GM23338 (cell line): ENCODE data around the gene VEZT. TPM values are rescaled to one million over a fixed set of nuclear protein-coding genes. Genes with fewer than 3 reads are reported as not detected.

ENCODE experiments used
- ATAC-seq: fragments of 200-7000 bp; cut with Tn5 transposase; 3 replicates; pipeline ENCODE4 v1.9.1; 2020
- DNase-seq: peaks from one replicate; pipeline ENCODE4 v3.0.0-alpha.2; 2015; ENCODE audit warnings: low spot score
- H2AFZ ChIP-seq: fragments of 200-600 bp; sonication (generic); 2 replicates; pipeline ENCODE4 v1.8.0; 2016; ENCODE audit warnings: antibody characterized with exemption, mild to moderate bottlenecking, moderate library complexity
- H3F3A ChIP-seq: fragments of 200-600 bp; sonication (generic); replicated peaks from 2 replicates; pipeline ENCODE4 v1.8.0; 2017; ENCODE audit warnings: antibody characterized with exemption, mixed run types, low read depth
- H3K27ac ChIP-seq: fragments of 200-600 bp; sonication (generic); 2 replicates; pipeline ENCODE4 v1.6.1; 2016; ENCODE audit warnings: low read depth
- H3K27me3 ChIP-seq: fragments of 200-600 bp; sonication (generic); 2 replicates; pipeline ENCODE4 v1.8.0; 2016; ENCODE audit warnings: mild to moderate bottlenecking, mixed run types, moderate library complexity; ENCODE audit not compliant: insufficient read depth
- H3K36me3 ChIP-seq: fragments of 200-600 bp; sonication (generic); 2 replicates; pipeline ENCODE4 v1.8.0; 2016; ENCODE audit warnings: mild to moderate bottlenecking; ENCODE audit not compliant: insufficient read depth
- H3K4me1 ChIP-seq: fragments of 200-600 bp; sonication (generic); 2 replicates; pipeline ENCODE4 v1.8.0; 2016; ENCODE audit warnings: mild to moderate bottlenecking, moderate library complexity; ENCODE audit not compliant: insufficient read depth
- H3K4me2 ChIP-seq: fragments of 200-600 bp; sonication (generic); 2 replicates; pipeline ENCODE4 v1.7.1; 2017; ENCODE audit warnings: mixed run types
- H3K4me3 ChIP-seq: fragments of 200-600 bp; sonication (generic); 2 replicates; pipeline ENCODE4 v1.6.1; 2016; ENCODE audit warnings: mixed run types
- H3K79me2 ChIP-seq: fragments of 200-600 bp; sonication (generic); replicated peaks from 2 replicates; pipeline ENCODE4 v1.8.0; 2017; ENCODE audit warnings: mild to moderate bottlenecking; ENCODE audit not compliant: insufficient read depth
- H3K9me2 ChIP-seq: fragments of 200-600 bp; sonication (generic); 2 replicates; pipeline ENCODE4 v1.8.0; 2017; ENCODE audit not compliant: insufficient read depth
- H4K20me1 ChIP-seq: fragments of 200-600 bp; sonication (generic); replicated peaks from 2 replicates; pipeline ENCODE4 v1.8.0; 2017; ENCODE audit warnings: mild to moderate bottlenecking; ENCODE audit not compliant: insufficient read depth
- H3K27ac Mint-ChIP-seq: 2 replicates; pipeline ENCODE4 v1.8.0; 2020; ENCODE audit warnings: inconsistent platforms, mild to moderate bottlenecking, moderate library complexity, mixed read lengths
- H3K27me3 Mint-ChIP-seq: 3 replicates; pipeline ENCODE4 v1.8.0; 2022; ENCODE audit warnings: low read depth, mild to moderate bottlenecking, moderate library complexity, mixed read lengths, inconsistent platforms; ENCODE audit not compliant: insufficient read depth, poor library complexity
- H3K36me3 Mint-ChIP-seq: 3 replicates; pipeline ENCODE4 v1.8.0; 2021; ENCODE audit warnings: low read depth, mild to moderate bottlenecking, inconsistent platforms, moderate library complexity, mixed read lengths
- H3K4me1 Mint-ChIP-seq: 3 replicates; pipeline ENCODE4 v1.8.0; 2020; ENCODE audit warnings: mild to moderate bottlenecking, inconsistent platforms, mixed read lengths
- H3K4me3 Mint-ChIP-seq: 3 replicates; pipeline ENCODE4 v1.8.0; 2021; ENCODE audit warnings: moderate library complexity, mild to moderate bottlenecking, inconsistent platforms, mixed read lengths
- H3K9me3 Mint-ChIP-seq: 3 replicates; pipeline ENCODE4 v1.8.0; 2020; ENCODE audit warnings: moderate library complexity, mild to moderate bottlenecking, inconsistent platforms, mixed read lengths
- CREB1 ChIP-seq: fragments of 250-450 bp; sonication (Bioruptor Pico); IDR thresholded peaks from 2 replicates; pipeline ENCODE4 v1.5.0; 2020; ENCODE audit warnings: low read depth, mild to moderate bottlenecking, moderate library complexity
- CTCF ChIP-seq, 2 experiments: fragments of 200-600 bp in 1 of 2; sonication (generic) in 1 of 2; conservative IDR thresholded peaks; 2 replicates each; pipeline versions ENCODE4 v1.5.1 to v1.6.1; 2016 to 2017; ENCODE audit warnings: antibody characterized with exemption in 2 of 2, low read depth in 2 of 2, mild to moderate bottlenecking in 2 of 2, moderate library complexity in 1 of 2
- EZH2 ChIP-seq: fragments of 200-600 bp; sonication (generic); IDR thresholded peaks from one replicate; pipeline ENCODE4 v1.8.0; 2017; ENCODE audit warnings: antibody characterized with exemption, mild to moderate bottlenecking, low read depth; ENCODE audit not compliant: unreplicated experiment
- JUNB ChIP-seq: IDR thresholded peaks from one replicate; pipeline ENCODE4 v1.6.1; 2016; ENCODE audit warnings: antibody characterized with exemption; ENCODE audit not compliant: unreplicated experiment
- NANOG ChIP-seq: IDR thresholded peaks from 2 replicates; pipeline ENCODE4 v1.6.1; 2016; ENCODE audit warnings: antibody characterized with exemption, borderline replicate concordance
- POLR2AphosphoS5 ChIP-seq: IDR thresholded peaks from 2 replicates; pipeline ENCODE4 v1.6.1; 2016; ENCODE audit warnings: antibody characterized with exemption, low read depth
- STAT1 ChIP-seq: IDR thresholded peaks from one replicate; pipeline ENCODE4 v1.6.1; 2016; ENCODE audit warnings: antibody characterized with exemption; ENCODE audit not compliant: unreplicated experiment
- ZNF114 ChIP-seq: fragments of 250-450 bp; sonication (Bioruptor Pico); IDR thresholded peaks from 2 replicates; pipeline ENCODE4 v1.5.0; 2020; ENCODE audit warnings: mild to moderate bottlenecking, moderate library complexity
- ZNF331 ChIP-seq: fragments of 250-450 bp; sonication (Bioruptor Pico); IDR thresholded peaks from 2 replicates; pipeline ENCODE4 v1.5.0; 2020; ENCODE audit warnings: low read depth, mild to moderate bottlenecking, moderate library complexity
- ZNF462 ChIP-seq: fragments of 250-450 bp; sonication (Bioruptor Pico); IDR thresholded peaks from 2 replicates; pipeline ENCODE4 v1.5.0; 2020; ENCODE audit warnings: mild to moderate bottlenecking, moderate library complexity
- polyA plus RNA-seq: library from polyadenylated mRNA; unstranded; fragments of >200 nt; fragmentation: Nextera tagmentation; extraction: Ambion mirVana; gene quantifications from 2 replicates; pipeline ENCODE4 v1.2.1, GENCODE V29; 2016
- total RNA-seq: library from RNA; depleted of rRNA; stranded (reverse); fragments of >200 nt; shearing (Covaris generic); gene quantifications from 2 replicates; pipeline ENCODE4 v1.2.3, GENCODE V29; 2014
- TF ChIP-seq, protein P1 (sequence below): IDR thresholded peaks from 2 replicates; pipeline ENCODE4 v1.6.1; 2016; ENCODE audit warnings: antibody characterized with exemption

VEZT gene
- total and polyA plus RNA-seq, 2 experiments from 2014 or later, result 34.2 to 51.5 TPM

DNA sequence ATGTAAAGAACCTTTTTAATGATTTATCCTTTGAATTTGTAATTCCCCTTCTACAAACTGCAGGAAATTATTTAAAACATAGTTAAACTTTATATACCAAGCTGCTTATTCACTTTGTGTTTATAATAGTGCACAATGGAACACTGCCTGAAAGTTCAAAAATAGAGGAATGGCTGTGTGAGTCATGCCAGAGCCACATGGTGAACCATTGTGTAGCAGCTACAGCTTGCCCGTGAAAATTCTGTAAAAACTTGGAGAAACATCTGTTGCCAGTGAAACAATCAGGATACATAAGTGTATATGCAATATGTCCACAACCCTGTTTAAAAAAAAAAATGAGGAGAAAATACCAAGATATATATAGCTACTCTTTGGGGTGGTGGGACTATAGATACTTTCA lies 59.5 kb downstream of the VEZT start:
- DNase-seq, result no peak

GRCh38 chr12:95279856-95280255 lies 62.2 kb downstream of the VEZT start:
- Histone ChIP-seq H3K9me2 (no peaks in the 10 kb centered on the region), H4K20me1 (peaks cover 8% of the 10 kb centered on the region; the same call in 1 of the 2 replicates), H3K27ac (no peak overlapping the region), H3K4me3 (no peak overlapping the region), H3K4me2 (no peak overlapping the region), H3K36me3 (0 out of 2 replicates have a peak, but pooled peaks cover 12% of the 10 kb centered on the region), H3F3A (no peaks in the 10 kb centered on the region), H2AFZ (no peak overlapping the region), H3K4me1 (no peaks in the 10 kb centered on the region), H3K27me3 (no peaks in the 10 kb centered on the region), H3K79me2 (no peaks in the 10 kb centered on the region)
- Mint-ChIP-seq H3K4me1 (peaks cover 9% of the 10 kb centered on the region), H3K9me3 (no peaks in the 10 kb centered on the region), H3K36me3 (peaks cover 46% of the 10 kb centered on the region), H3K27me3 (peaks cover 1% of the 10 kb centered on the region), H3K4me3 (no peak overlapping the region), H3K27ac (peak overlapping the region; percentile 66)
- ATAC-seq (no peak), DNase-seq (no peak)
- TF ChIP-seq POLR2AphosphoS5 (no peak), ZNF331 (CRISPR knock-in tag) (no peak), ZNF114 (CRISPR knock-in tag) (no peak), STAT1 (no peak), CREB1 (CRISPR knock-in tag) (no peak), ZNF462 (CRISPR knock-in tag) (no peak), CTCF (conservative IDR thresholded peaks at IDR 0.05; ENCODE audit: low read depth in 2 of 2) (no peak), NANOG (no peak), JUNB (no peak)
- TF ChIP-seq, protein P1, sequence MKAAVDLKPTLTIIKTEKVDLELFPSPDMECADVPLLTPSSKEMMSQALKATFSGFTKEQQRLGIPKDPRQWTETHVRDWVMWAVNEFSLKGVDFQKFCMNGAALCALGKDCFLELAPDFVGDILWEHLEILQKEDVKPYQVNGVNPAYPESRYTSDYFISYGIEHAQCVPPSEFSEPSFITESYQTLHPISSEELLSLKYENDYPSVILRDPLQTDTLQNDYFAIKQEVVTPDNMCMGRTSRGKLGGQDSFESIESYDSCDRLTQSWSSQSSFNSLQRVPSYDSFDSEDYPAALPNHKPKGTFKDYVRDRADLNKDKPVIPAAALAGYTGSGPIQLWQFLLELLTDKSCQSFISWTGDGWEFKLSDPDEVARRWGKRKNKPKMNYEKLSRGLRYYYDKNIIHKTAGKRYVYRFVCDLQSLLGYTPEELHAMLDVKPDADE, result no peak

More for the DNA sequence above, 59.5 kb downstream of the VEZT start:
- H3K36me3 Mint-ChIP-seq, result peaks cover 33% of the 10 kb centered on the region; the same call in 2 of the 3 replicates
- Histone ChIP-seq H3F3A (no peaks in the 10 kb centered on the region), H3K36me3 (0 out of 2 replicates have a peak, but pooled peaks cover 16% of the 10 kb centered on the region), H3K4me3 (no peak overlapping the region), H3K4me2 (no peak overlapping the region), H3K9me2 (no peaks in the 10 kb centered on the region), H3K4me1 (no peaks in the 10 kb centered on the region), H3K27me3 (no peaks in the 10 kb centered on the region), H2AFZ (no peak overlapping the region), H3K27ac (no peak overlapping the region), H3K79me2 (no peaks in the 10 kb centered on the region), H4K20me1 (peaks cover 8% of the 10 kb centered on the region; the same call in 1 of the 2 replicates)
- peaks cover 3% of the 10 kb centered on the region for H3K27me3 Mint-ChIP-seq
- TF ChIP-seq EZH2, result no peak
- no peak for TF ChIP-seq ZNF114 (CRISPR knock-in tag)
- no peak for TF ChIP-seq POLR2AphosphoS5
- no peak for TF ChIP-seq CREB1 (CRISPR knock-in tag)
- peaks cover 9% of the 10 kb centered on the region for H3K4me1 Mint-ChIP-seq
- H3K27ac Mint-ChIP-seq, result no peak overlapping the region
- no peak overlapping the region for H3K4me3 Mint-ChIP-seq
- H3K9me3 Mint-ChIP-seq, result no peaks in the 10 kb centered on the region
- ATAC-seq, result no peak
